Measurements from ENCODE around the gene GSTT2B.
"Not testable (repeated sequence)": the region's sequence is repeated elsewhere in the genome, so short reads cannot be mapped to it uniquely, and the experiment has no call there.

The GSTT2B gene

DNA sequence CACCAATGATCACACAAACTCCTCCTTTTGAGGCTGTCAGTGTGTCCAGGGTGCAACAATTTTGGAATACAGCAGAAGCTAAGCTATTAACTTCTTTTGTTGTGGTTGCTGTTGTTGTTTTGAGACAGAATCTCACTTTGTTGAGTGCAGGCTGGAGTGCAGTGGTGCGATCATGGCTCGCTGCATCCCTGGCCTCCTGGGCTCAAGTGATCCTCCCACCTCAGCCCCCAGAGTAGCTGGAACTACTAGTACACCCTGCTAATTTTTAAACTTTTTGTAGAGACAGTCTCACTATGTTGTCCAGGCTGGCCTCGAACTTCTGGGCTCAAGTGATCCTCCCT lies 22.0 kb downstream of the GSTT2B start:
- no peak for DNase-seq

DNA sequence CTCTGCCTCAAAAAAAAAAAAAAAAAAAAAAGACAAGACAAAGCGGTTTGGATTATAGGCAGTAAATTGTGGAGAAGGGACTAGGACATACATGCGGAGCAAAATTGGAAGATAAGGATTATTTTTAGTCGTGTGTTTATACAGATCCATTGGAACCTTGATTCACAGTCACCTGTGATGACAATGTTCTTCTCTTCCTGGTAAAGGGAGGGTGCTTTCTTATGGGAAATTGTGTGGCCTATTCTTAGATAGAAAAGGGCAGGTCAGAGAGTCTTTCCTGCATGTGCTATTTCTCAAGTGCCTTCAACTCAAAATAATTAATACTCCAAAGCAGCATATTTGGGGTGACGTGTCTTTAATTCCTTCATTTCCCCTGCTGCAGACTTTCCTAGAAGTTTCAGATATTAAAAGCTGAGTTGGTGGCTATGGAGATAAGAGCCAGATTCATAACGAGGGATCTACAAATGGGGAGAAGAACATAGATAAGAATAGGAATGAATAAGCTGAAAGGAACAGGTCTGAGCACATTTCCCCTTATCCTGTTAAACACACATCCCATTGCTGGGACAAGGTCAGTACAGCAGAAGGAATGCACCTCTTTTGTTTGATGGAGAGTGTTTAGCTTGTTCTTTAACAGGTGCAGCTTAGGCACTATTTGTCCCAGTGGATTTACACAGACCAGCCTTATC lies 22.5 kb downstream of the GSTT2B start:
- DNase-seq: no peak

DNA sequence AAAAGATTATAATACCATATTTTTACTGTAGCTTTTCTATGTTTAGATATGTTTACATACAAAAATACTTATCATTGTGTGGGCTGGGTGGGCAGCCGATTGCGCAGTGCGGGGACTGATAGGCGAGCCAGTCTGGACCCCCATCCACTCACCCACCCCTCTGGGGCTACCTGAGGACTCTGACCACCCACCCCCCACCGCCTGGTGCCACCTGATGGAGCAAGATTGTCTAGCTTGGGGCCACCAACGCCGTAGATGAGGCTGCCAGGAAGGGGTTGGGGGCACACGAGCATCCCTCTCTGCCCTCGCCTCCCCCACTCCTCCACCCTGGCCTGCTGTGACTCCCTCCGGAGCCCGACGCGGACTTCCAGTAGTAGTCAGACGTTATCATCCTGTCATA lies 34.4 kb downstream of the GSTT2B start:
- DNase-seq: no peak

DNA sequence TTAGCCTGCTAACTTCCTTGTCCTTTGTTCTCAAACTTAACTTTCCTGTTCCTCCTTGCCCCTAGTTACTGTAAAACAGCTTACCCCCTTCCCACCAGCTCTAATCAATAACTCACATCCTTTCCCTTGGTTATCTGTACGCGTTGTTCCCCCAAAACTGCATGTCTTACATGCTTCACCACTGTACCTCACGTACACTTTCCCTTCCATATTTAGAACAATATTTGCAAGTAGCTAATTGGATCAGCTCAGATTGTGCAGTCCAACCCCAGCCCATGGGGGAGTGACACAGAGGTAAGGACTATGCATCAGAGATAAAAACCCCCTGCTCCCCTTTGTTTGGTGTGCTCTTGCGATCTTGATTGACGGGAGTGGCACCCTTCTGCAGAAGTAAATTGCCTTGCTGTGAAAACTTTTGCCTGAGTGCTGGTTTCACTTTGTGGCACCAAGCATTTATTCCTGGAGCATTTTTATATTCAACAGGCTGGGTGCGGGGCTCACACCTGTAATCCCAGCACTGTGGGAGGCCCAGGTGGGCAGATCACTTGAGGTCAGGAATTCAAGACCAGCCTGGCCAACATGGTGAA lies 35.9 kb downstream of the GSTT2B start:
- DNase-seq: no peak

DNA sequence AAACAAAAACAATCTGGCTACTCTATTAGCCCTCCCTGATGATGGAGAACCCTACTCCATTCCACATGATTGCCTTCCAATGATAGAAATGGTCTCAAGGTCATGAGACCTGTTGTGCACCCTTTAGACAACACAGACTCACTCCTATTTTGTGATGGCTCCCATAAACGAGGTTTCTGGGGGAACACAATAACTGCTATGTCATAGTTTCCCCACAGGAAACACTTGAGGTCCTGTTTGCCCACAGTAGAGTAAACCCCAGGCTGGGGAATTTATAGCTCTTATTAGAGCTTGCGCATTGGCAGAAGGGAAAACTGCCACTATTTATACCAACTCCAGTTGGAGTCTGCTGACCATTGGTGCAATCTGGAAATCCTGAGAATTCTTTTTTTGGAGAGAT lies 38.1 kb downstream of the GSTT2B start:
- DNase-seq: no peak

DNA sequence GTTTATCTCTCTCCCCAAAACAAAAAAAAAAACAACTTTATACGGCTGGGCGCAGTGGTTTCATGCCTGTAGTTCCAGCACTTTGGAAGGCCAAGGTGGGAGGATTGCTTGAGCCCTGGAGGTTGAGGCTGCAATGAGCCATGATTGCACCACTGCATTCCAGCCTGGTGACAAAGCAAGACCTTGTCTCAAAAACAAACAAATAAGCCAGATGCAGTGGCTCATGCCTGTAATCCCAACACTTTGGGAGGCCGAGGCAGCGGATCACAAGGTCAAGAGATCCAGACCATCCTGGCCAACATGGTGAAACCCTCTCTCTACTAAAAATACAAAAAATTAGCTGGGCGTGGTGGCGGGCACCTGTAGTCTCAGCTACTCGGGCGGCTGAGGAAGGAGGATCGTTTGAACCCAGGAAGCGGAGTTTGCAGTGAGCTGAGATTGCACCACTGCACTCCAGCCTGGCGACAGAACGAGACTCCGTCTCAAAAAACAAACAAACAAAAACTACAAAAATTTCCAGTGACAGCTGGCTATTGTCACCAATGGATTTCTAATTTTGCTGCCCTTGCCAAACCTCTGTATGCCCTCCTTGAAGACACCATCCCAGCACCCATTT lies 39.3 kb downstream of the GSTT2B start:
- DNase-seq: not testable (repeated sequence)

DNA sequence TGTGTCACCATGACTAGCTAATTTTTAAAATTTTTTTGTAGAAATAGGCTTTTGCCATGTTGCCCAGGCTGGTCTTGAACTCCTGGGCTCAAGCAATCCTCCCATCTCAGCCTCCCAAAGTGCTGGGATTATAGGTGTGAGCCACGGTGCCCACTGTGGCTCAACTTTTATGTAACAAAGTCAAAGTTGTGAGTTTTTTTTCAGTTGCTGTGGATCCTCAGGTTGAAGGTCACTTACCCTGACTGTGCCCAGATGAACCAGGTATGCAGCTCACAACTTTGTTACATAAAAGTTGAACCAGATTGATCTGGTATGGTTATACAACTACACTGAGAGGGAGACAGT lies 40.8 kb downstream of the GSTT2B start:
- not testable (repeated sequence) for DNase-seq

DNA sequence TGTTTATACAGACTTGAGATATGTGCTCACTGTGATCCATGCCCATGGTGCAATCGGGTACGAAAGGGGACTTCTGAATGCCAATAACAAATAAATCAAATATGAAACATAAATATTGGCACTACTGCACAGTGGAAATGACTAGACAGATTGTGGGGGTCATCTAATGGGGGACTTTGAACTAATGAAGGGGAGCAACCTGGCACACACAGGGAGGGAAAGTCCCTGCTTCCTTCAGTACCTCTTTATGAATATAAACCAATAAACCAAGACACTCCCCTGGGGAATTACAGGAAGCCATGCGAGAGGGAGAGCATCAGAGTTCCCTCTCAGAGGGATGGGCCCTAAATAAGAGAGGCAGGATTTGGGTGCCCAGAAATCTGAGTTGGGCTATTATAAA lies 45.7 kb downstream of the GSTT2B start:
- peak; percentile 13 for DNase-seq

DNA sequence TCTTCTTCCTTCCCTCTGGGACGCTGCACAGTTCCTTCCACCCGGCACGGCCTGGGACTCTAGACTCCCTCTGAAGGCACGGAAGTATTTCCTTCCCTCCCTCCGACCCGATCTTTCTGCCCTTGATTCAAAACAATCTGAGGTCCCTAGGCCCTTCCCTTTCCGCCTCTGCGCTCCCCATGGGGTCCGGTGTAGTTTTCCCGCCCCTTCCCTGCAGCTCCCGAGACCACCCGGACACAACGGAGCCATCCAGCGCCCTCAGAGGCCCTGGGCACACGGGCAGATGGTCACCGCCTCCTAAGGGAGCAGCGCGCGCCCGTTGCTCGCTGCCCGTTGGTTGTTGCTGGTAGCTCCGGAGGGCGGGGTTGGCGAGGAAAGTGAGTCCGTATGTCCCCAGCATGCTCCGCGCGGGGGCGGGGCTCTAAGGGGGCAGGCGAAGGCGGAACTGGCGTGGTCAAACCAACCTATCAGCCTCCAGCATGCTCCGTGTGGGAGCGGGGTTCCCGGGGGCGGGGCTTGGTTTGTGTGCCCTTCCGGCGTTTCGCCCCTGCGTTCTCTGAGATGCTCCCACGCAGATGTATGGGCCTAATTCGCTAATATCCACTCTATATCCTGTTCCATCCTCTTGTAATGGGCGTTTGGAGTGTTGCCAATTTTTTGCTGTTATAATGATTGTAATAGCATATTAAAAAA lies 47.2 kb downstream of the GSTT2B start:
- DNase-seq: peak; percentile 99

DNA sequence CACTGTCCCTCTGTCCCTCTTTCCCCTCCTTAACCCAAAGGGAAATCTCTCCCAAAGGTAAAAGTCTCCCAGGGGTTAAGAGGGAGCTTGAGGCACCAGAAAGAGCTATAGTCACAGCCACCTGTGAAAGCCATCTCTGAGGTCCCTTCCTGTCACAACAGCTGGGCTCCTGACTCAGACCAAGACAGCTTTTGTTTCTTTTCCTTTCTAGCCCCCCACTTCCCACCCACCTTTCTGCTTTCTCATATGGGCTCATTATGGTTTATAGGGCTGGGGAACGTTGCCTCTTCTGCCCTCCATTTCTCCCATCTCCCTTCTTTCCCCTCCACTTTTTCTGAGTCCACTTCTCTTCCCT lies 47.7 kb downstream of the GSTT2B start:
- DNase-seq: peak; percentile 46

DNA sequence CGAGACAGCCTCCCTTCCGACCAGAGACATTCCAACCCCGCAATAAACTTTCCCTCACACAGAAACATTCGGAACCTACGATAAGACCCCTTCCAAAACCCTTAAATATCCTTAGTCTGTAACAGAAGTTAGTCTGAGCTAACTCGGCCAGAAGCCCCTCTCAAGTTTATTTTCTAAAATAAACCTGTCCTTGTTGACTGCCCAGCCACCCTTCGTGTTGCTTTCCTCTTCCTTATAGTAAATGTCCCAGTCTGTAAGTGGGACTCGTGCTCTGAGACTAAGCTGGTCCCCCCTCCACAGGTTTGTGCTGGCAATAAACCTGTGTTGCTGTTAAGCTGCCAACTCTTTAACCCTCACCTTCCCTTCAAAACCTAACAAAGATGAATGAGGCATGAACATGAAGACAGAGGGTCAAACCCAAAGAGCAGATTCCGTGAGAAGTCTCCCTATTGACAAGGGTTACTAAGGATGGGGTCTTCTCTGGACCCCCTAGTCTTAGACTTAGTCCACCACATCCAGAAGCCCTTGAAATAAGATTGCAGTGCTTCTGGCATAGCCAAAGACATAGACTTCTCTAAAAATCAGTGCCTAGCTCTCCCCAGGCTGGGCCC lies 48.6 kb downstream of the GSTT2B start:
- DNase-seq: no peak

DNA sequence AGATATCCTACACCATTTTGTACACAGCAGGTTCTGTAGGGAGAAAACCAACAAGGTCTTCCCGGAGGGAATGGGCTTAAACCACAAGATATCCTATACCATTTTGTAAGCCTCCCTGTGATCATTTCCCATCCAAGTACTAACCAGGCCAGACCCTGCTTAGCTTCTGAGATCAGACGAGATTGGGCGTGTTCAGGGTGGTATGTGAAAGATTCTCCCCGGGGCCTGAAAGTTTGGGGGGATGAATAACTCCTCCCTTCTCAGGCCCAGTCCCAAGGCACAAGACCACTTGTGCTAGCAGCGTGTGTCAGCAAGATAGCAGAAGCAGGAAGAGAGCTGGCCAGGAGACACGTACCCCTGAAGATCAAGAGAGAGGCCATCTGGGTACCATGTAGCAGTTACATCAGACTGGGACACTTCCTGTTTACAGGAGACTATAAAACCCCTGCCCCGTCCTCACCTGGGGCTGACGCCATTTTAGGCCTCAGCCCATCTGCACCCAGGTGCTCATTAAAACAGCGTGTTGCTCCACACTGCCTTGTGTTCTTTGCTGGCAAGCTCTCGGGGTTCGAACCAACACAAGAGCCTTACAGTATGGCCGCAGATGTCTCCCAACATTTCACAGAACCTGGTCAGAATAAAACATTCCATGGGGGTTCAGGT lies 49.5 kb downstream of the GSTT2B start:
- no peak for DNase-seq

DNA sequence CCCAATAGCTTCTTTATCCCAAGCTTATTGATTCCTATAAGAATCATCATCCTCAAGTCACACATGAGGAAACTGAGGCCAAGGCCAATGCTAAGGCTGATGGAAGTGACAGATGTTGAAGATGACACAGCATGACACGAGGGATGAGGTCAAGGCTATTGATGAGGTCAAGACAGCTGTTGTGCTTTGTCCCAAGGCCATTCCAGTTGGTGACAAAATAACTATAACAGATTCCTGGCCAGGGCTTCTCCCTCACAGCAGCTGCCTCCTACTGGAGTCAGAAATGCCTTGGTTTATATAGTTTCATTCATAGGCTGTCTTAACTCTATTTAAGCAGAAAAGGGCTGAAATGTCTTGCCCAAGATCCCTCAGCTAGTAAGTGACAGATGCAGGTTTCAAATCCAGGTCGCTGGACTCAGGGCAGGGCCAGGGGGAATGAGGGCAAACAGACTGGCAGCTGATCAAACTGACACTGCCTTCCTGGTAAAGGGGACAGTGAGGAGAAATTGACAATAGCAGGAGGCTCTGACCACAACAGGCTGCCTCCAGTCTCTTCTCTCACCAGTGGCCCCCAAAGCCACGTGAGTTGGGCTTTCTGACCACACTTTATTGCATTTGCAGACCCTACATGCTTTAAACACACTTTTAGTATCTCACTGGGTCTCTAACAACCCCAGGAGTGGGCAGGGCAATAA lies 50.4 kb downstream of the GSTT2B start:
- no peak for DNase-seq

DNA sequence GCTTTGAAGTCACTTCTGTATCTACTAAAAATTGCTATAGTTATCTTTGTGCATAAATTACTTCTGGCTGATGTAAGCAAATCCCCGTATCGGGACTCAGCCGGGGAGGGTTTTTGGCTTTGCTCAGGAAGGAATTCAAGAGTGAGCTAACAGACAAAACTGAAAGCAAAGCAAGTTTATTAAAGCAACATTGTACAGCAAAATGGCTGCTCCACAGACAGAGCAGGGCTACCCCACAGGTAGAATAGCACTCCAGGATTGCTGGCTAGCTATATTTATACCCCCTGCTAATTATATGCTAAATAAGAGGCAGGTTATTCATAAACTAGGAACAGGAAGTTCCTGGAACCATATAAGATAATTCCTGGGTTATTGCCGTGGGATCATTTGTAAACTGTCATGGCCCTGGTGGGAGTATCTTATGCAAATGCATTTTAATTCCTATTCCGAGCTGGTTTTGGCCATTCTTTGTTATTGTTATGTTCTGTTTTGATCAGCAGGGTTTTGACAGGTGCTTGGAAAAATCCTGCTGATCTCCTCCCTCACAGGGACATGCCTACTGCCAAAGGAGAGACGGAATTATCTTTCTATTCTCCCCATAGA lies 51.6 kb downstream of the GSTT2B start:
- no peak for DNase-seq

DNA sequence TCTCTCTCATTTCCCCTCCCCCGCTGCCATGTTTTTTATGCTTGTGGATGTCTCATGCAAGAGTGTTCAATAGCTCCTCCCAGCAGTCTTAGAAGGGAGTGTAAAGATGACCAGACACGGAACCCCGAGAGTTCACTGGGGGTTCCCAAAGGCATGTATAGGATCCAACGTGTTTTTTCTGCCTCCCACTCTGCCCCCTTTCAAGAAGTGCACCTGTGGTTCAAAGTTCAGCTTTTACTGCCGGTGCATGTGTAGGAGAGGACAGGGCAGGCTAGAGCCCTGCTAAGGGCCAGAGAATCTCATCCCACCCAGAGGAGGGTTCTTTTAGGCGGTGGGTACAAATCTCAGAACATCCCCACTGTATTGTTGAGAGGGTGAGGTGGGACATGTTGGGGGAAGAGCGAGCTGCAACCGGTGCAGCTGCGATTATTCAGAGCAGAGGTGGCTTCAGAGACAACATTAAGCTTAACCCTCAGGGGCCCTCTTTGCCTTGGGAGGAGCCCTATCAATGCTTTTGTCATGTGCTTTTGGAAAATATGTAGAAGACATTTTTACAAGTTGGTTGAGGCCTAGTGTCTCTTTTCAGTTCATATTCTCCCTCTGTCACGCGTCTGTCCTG lies 52.3 kb downstream of the GSTT2B start:
- no peak for DNase-seq

DNA sequence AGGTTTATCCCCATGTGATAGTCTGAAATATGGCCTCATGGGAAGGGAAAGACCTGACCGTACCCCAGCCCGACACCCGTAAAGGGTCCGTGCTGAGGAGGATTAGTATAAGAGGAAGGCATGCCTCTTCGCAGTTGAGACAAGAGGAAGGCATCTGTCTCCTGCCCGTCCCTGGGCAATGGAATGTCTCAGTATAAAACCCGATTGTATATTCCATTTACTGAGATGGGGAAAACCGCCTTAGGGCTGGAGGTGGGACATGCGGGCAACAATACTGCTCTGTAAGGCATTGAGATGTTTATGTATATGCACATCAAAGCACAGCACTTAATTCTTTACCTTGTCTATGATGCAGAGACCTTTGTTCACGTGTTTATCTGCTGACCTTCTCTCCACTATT lies 53.6 kb downstream of the GSTT2B start:
- DNase-seq: not testable (repeated sequence)

All from NCI-H2171 treated with DMSO at 0.1 percent for 48 hours (cell line).